Putamen (tissue), 1 donor: Measurements from ENCODE around the gene KAT6B.
"Not testable (repeated sequence)": the region's sequence is repeated elsewhere in the genome, so short reads cannot be mapped to it uniquely, and the experiment has no call there.

Experiments used
- DNase-seq: peaks from one replicate; pipeline ENCODE4 v3.0.0-alpha.2; 2016; ENCODE audit warnings: low spot score

KAT6B gene

DNA sequence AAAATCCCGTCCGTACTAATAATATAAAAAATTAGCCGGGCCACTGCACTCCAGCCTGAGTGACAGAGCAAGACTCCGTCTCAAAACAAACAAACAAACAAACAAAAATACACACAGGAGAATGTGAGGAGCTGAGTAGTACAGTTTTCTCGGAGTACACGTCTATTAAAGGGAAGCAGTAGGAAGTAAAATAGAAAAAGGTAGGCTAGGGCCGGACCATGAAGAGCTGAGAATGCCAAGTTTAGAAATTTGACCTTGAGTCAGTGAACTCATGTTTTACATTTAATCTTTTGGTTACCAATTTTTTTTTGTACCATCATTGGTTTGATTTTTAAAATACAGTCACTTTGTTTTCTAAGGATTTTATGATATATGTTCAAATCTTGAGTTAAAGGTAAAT lies 64.1 kb downstream of the KAT6B start:
- no peak for DNase-seq

DNA sequence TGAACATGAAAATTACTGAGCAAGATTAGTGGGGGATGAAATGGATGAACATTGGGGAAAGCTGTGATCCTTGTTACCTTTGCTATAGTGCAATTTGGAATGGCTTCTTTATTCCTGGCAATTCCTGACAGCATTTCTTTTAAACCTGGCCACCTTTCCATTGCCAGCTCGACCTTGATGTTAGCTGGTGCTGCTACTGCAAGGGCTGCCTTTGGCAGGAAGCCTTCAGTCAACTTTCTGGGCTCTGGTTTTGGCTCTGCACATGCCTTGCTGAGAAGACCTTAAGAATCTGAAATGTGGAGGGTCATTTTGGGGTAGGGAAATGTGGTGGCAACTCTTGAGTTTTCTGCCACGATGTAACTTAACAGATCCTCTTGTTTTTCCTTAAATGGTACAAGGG lies 64.7 kb downstream of the KAT6B start:
- peak; percentile 12 for DNase-seq

DNA sequence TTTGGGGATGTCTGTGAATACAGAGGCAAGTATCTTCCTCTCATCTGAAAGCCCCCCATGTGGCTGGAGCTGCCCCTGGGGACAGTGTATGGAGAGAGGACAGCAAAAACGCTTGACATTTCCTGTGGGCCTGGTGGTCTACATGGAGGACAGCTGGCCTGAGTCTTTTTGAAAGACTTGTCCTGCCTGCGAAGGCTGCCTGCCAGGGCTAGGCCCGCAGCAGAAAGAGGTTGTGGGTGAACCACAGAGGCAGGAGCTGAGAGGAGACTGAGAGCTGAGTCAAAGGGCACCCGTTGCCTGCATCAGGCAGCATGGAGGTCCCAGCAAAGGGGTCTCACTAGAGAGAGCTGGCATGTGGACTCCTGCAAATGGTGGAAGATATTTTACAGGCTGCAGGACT lies 66.4 kb downstream of the KAT6B start:
- no peak for DNase-seq

DNA sequence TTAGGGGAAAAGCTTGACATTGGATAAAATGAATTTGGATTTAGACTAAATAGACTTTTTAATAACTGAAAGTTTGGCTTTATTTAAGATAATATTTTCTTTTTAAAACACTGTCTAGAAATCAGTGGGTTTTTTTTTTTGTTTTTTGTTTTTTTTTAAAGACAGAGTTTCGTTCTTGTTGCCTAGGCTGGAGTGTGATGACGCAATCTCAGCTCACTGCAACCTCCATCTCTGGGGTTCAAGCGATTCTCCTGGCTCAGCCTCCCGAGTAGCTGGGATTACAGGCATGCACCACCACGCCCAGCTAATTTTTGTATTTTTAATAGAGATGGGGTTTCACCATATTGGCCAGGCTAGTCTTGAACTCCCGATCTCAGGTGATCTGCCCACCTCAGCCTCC lies 66.9 kb downstream of the KAT6B start:
- DNase-seq = not testable (repeated sequence)

DNA sequence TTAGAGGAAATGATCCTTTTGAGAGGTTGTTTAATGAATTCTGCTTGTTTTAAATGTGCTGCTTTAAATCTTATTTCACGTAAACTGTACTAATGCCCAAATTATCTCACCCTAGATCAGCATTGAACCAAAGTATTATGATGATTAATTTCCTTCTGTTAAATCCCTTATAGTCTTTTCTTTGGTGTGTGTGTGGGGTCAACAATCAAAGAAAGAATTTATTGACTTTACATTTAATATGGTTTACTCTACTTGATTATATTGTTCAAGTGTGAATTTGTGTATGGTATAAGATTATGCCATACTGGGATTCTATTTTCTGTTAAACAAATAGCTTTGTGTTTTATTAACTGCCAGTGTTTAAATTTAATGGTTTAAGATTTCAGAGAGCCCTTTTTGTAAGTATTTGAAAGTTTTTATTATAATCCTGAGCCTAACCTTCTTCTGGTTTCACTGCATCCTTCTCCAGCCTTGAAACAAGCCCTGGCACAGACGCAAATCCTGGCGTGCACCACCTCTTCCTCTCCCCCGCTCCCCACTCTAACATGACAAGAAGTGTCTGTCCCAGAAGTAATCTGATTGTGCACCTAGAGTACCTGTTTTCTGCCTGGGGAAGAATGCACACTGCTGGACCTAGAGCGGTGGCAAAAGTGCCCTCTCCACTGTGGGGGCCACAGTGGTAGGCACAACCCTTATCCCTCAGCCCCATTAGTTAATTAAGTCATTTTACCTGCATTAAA lies 70.6 kb downstream of the KAT6B start:
- no peak for DNase-seq

DNA sequence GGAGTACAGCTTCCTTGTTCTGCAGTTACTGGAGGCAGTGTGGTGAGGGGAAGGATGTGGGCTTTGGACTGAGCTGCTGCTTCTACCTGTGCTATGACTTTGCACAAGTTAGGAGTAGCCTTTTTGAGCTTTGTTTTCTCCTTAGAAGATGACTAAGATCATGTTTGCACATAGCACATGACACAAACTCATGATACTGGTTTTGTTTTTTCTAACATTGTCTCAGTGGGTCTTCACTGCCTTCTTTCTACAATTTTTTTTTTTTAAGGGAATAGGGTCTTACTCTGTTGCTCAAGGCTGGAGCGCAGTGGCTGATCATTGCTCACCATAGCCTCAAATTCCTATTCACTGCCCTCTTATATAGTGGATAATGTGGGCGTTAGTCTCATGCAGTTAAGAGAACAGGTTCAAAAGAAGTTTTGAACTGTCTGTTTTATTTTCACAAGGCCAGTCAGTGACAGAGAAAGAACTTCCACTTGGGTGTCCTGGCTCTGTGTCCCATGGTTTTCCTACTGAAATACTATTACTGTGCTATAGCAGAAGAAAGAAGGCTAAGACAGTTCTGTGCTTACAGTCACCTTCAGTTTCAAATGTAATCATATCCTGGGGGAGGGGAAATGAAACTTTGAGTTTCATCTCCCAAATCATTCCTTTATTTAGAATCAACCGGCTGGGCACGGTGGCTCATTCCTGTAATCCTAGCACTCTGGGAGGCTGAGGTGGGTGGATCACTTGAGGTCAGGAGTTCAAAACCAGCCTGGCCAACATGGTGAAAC lies 72.0 kb downstream of the KAT6B start:
- no peak for DNase-seq

DNA sequence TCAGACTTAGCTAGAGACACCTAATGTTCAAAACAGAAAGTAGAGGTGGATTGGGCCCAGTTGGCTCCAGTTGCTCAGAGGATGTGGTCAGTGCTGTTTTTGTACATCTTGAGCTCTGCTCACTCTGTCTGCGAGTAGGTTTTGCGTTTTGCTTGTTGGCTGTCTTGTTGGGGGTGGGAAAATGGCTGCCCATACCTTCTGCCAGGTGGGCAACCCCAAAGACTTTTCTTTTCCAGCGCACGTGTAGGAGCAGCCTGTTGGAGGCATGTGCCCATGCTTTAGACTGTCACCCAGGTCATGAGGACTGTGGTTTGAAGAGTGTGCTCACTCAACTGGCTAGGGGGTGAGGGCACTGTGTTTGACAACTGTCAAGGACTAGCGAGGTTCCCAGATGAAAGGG lies 73.9 kb downstream of the KAT6B start:
- no peak for DNase-seq

DNA sequence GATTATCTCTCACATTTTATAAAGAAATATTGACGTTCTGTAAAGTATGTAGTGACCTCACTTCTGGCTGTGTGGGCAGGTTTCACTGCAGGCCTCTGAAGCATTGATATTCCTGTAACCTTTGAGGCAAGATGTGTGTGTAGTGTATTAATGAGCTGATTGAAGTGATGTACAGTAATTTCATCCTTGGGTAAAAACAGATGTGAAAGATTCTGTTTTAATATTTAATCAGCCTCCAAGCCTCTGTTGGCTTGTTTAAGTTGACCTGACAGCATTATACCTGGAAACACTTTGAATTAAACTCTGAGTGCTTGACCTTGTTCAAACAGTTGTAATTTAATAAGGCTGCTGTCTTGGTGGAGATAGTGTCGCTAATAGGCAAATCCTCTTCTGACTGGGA lies 74.9 kb downstream of the KAT6B start:
- DNase-seq = no peak

DNA sequence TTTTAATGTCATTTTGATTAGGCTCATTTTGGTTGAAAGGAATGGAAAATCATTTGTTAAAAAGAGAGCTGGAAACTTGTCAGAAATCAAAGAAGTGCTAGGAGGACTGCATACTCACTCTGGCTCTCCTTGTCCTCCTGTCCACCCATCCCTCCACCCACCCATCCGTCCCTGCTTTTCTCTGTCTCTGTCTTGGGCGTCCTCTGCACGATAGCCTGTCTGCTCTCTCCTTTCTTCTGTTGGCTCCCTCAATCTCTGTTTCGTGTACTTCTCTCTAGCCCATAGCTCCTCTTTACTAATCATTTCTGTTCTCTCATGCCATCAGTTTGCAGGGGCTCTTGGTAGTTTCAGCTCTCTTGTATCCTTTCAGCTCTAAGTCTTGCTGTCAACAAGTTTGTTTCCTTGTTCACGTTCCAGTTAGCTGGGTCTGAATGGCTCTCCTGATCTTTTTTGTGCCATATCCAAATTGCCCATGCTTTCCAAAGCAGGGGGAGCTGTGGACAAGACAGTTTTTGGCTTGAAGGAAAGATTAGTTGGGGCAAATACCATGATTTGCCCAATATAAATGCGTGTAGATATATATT lies 75.6 kb downstream of the KAT6B start:
- no peak for DNase-seq

DNA sequence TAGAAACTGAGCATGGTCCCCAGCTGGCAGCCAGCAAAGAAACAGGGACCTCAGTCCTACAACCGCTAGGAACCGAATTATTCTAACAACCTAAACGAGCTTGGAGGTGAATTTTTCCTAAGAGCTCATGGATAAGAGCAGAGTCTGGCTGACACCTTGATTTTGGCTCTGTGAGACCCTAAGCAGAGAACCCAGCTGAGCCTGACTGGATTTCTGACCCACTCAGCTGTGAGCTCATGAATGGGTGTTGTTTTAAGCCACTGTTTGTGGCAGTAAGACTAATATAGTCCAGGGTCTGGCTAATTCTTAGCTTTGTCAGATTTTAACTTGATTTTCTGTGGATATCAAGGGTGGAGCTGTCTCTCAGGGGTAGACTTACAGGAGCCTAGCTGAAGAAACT lies 77.1 kb downstream of the KAT6B start:
- DNase-seq = no peak

DNA sequence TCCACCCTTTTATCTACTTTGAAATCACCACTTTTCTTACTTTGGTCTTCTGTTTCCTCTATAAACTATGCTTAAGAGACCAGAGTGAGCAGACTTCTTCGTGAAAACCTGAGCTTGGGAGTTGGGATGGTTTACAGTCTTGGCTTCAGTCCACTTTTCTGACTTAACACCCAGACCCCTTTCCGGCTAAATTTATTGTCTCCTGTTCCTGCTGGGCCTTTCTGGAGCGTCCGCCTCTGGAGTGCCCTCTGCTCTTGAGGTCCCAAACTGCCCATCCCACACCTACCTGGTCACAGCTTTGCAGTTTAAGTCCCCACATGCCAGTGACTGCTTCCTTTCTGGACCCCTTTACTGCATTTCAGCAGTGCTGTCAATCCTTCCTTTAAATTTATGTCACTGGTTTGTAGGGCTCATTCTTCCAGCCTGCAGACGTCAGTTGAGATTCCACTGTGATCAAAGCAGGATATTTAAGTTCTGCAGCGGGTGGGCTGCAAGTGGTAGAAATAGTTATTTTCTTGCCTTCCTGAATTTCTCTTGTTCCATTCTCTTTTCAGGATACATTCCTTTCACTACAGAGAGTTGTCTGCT lies 80.3 kb downstream of the KAT6B start:
- no peak for DNase-seq

DNA sequence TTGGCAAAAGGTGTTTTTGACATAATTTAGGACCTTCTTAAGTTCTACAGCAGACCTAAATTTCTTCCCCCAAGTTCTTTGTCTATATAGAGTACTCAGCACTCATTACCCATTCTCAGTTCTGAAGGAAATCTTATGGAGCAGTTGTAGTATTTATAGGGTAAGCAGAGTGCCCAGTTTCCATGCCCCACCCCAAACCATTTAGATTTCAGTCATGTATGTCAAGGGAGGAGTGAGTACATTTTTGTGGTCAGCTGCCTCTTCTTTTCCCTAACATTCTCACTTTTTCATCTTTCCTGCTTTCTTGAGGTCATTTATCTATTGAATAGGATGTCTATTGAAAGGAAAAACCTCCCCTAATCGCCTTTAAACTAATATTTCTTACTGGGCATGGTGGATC lies 83.3 kb downstream of the KAT6B start:
- no peak for DNase-seq

DNA sequence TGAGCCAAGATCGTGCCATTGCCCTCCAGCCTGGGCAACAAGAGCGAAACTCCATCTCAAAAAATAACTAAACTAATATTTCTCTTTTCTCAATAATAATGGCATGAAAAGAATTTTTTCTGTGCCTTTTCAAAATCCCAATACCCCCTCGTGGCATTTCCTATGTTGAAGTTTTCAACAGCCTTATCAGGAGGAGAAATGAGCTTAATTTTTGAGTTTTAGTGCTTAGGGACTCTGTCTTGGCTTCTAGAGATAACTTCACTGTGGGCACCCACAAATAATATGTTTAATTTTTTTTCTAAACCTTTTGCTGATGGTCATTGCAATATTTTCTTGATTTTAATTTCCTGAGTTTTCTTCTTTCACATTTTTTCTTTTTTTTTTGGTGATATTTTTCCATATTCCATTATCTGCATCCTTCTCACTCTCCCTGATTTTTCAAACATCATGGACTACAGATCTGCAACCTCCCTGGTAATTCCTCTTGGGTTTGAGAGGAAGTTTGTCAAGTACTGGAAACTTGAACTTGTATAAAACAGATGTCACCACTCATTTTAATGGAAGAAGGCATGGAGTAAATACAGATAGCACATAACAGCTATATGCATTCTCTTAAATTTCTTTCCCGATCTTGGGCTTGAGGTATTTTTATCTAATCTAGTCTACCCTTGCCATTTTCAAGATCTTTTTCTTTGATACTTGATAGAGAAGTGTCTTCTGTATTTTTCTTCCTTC lies 84.0 kb downstream of the KAT6B start:
- DNase-seq = no peak

DNA sequence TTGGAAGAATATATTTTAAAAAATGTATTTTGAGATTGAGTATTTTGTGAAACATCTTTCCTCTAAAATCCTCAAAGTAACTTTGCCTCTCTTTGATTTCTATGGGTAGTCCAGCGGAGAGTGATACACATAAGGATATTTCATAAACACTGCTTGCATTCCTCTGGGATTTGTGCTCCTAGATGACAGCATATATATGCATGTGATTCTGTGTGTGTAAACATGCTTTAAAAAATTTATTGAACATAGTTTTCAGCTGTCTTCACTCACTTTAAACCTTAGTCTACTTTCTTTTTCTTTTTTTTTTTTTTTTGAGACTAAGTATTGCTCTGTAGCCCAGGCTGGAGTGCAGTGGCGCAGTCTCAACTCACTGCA lies 84.6 kb downstream of the KAT6B start:
- no peak for DNase-seq

DNA sequence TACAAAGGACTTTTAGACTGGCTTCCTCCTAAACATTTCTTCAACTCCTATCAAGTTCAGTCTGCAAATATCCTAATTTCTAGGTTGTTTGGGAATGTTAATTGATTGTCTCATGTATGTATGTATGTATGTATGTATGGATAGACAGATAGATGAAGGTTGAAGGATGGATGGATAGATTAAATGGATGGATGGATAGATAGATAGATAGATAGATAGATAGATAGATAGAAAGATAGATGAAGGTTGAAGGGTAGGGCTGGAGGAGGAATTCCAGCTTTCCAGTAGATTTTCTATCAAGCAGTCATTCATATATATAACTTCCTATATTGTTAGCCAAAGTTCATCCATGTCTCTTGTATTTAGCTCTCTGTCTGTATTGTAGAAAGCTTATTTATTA lies 85.8 kb downstream of the KAT6B start:
- DNase-seq = no peak

DNA sequence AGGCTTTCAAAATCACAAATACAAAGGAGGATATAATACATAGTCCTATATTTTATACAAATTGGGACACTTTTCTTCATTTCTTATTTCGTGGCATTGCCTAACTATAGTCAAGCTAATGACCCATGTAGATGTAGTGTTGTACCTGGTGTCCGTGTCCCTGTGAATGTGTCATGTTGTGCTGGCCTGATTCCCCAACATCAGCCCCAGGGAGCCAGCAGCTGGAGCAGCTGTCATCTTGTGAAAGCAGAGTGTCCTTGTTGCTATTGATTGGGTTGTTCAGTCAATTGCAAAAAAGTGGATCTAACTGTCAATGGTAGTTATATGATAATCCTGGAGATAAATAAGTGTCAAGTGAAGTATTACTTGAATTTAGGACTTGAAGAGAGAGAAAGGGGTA lies 86.3 kb downstream of the KAT6B start:
- DNase-seq = no peak

DNA sequence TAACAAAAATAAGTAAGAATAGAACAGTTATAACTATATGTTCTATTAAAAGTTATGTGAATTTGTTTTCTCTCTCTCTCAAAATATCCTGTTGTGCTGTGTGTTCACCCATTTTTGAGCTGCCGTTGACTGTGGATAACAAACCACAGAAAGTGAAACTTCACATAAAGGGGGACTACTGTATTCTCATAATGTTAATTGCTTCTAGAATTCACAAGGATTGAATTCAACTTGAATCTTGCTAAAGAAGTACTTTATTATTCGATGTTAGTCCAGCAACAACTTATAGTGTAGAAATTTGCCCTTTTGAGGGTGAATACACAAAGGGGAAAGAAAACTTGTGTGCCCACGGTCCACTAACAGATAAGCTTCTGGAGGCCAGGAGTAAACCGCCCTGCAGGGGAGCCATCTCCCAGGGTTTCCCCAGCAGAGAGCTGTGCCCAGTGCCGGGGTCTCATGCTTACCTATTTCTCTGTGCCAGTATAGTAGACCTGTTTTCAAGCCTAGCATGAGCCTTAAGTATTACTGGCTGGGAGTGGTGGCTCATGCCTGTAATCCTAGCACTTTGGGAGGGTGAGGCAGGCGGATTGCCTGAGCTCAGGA lies 87.1 kb downstream of the KAT6B start:
- DNase-seq = no peak

DNA sequence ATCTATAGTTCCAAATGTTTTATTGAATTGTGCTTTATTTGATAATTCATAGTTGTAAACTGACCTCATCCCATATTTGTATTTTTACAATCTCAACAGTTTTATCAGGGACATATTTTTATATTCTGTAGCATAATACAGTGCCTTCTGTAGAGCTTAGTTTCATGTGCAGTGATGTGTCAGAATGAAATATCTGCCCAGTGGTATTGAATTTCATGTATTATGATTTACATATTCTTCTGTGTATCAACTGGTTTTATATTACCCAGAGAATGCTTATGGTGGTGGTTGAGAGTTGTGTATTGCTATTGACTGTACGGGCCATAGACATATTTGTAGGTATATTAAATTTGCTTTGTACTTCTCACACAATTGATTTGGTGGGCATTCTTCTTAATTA lies 89.9 kb downstream of the KAT6B start:
- DNase-seq = no peak

DNA sequence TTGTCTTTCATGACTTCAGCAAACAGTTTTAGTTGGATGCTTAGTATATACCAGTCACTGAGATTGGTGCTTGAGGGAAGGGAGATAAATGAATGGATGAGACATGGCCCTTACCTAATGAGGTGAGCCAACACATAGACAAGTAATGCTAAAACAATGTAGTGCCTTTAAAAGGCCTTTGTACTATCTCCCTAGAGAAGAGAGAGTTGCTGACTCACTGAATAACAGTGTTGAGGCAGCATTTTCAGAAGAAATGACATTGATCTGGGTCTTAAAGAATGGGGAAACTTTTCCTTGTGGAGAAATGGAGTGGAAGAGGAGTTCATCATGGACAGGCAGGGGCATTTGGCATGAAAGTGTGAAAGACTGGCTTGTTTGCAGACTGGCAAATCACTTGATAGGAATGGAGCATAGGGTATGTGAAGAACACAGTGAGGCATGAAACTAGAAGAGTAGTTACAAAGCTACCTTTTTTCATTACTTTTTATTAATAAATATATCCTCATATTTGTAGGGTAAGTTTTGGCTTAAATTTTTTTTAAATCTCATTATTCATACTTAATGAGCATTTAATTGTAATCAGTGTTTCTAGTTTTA lies 91.2 kb downstream of the KAT6B start:
- no peak for DNase-seq

DNA sequence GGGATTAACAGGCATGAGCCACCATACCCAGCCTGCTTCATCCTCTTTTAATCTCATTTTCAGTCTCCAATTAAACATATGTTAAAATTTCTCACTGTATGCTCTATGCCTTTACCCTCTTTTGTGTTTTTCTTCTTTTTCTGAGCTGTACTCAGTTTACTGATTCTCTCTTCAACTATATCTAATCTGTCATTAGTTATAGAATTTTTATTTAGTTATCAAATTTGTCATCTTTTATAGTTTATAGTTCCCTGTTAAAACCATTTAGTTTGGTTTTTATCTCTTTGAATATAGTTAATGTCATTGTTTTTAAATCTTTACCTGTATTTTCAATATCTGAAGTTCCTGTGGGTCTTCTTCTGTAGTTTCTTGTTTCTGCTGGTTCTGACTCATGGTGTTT lies 93.3 kb downstream of the KAT6B start:
- no peak for DNase-seq

DNA sequence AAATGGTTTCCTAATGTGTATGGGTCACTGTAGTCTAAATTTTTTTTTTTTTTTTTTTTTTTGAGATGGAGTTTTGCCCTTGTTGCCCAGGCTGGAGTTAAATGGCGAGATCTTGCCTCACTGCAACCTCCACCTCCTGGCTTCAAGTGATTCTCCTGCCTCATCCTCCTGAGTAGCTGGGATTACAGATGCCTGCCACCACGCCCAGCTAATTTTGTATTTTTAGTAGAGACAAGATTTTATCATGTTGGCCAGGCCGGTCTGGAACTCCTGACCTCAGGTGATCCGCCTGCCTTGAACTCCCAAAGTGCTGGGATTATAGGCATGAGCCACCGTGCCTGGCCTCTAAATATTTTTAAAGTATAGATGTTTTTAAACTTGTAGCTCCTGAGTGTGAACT lies 94.7 kb downstream of the KAT6B start:
- not testable (repeated sequence) for DNase-seq

DNA sequence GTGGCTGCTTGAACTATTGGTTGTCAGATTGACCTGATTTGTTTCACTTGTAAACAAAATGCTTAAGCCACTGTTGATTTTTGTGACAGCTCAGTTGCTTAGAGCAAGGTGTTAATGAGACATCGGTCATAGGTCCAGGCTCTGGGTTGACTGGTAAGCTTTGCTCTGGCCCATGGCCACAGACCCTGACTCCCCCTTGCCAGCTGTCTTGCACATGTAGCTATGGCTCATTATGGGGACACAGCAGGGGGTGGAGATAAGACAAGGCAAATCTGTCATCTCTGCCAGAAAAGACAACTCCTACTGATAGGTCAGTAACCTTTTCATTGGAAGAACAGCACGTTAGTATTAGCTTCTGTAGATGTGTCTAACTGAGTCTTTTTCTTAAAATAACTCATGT lies 95.3 kb downstream of the KAT6B start:
- DNase-seq = no peak
